Stimulated activated CD8-positive, alpha-beta memory T cell treated with anti-CD3 and anti-CD28 coated beads, Interleukin-12 subunit alpha, Interleukin-12 subunit beta, amount 100 ng/mL, for 24 hours (primary cell): ENCODE data around the gene DNLZ.

Source experiments
- DNase-seq: peaks from one replicate; pipeline ENCODE4 v3.0.0-alpha.2; 2020; ENCODE audit errors: extremely low read depth

DNLZ gene

GRCh38 chr9:136376457-136376856, 12.9 kb upstream of the DNLZ start:
- no peak for DNase-seq

GRCh38 chr9:136375096-136375495, 11.6 kb upstream of the DNLZ start:
- DNase-seq = no peak

- no peak for DNase-seq
Observed at GRCh38 chr9:136374183-136374575, 10.6 kb upstream of the DNLZ start.

GRCh38 chr9:136373300-136374182, 10.0 kb upstream of the DNLZ start, which contains the start of gene CARD9:
TSS of gene CARD9 (minus strand) at chr9:136373669. CDS start at chr9:136372078, 1,591 bp downstream.
- no peak for DNase-seq

- DNase-seq = no peak
Observed at GRCh38 chr9:136372561-136373299, 9.2 kb upstream of the DNLZ start.

- no peak for DNase-seq
Observed at GRCh38 chr9:136372006-136372405, 8.5 kb upstream of the DNLZ start.

GRCh38 chr9:136371533-136371880, 8.0 kb upstream of the DNLZ start:
- DNase-seq = no peak

GRCh38 chr9:136370687-136371532, 7.4 kb upstream of the DNLZ start:
- DNase-seq = no peak

GRCh38 chr9:136370037-136370436, 6.5 kb upstream of the DNLZ start:
- no peak for DNase-seq

- DNase-seq = no peak
Observed at GRCh38 chr9:136368190-136368589, 4.6 kb upstream of the DNLZ start.

GRCh38 chr9:136367296-136368145, 4.0 kb upstream of the DNLZ start:
- no peak for DNase-seq

GRCh38 chr9:136366826-136367225, 3.3 kb upstream of the DNLZ start:
- DNase-seq = no peak

- DNase-seq = no peak
Observed at GRCh38 chr9:136365775-136366222, 2.3 kb upstream of the DNLZ start.

GRCh38 chr9:136364942-136365774, 1.6 kb upstream of the DNLZ start:
- DNase-seq = no peak

- no peak for DNase-seq
Observed at GRCh38 chr9:136363949-136364748, 605 bp upstream of the DNLZ start.

GRCh38 chr9:136362450-136362784, 1.1 kb downstream of the DNLZ start:
- DNase-seq = no peak

- DNase-seq = no peak
Observed at GRCh38 chr9:136361754-136362449, 1.6 kb downstream of the DNLZ start.

- DNase-seq = no peak
Observed at GRCh38 chr9:136361047-136361753, 2.3 kb downstream of the DNLZ start.
